ENCODE data around the gene SLC39A13. TPM values are rescaled to one million over a fixed set of nuclear protein-coding genes. Genes with fewer than 3 reads are reported as not detected.

Gene SLC39A13
- total RNA-seq, 1 donor from 2014 or later: 53.5 TPM

Small RNA genes lying within 50 kb of the gene (microRNA-seq; reads per million reads assigned to microRNA genes)
- not detected for gene MIR4487 (ENCODE audit: borderline number of aligned reads, borderline replicate concordance)

Small RNA genes lying within 50 kb of the gene (small RNA-seq; reads per million reads assigned to genes)
- gene MIR4487: not detected

Other genes with a start within 250 kb of the SLC39A13 start
- gene ARFGAP2, start 231.7 kb upstream of the SLC39A13 start, total RNA-seq: 79.3 TPM
- gene PACSIN3, start 222.2 kb upstream of the SLC39A13 start, total RNA-seq: 59.4 TPM
- 42.2 TPM for gene DDB2, start 193.6 kb upstream of the SLC39A13 start, total RNA-seq
- gene ACP2, start 159.8 kb upstream of the SLC39A13 start, total RNA-seq: 54.8 TPM
- gene NR1H3, start 150.6 kb upstream of the SLC39A13 start, total RNA-seq: 60.9 TPM
- gene MADD, start 138.5 kb upstream of the SLC39A13 start, total RNA-seq: 56.5 TPM
- not detected for gene MYBPC3, start 55.9 kb upstream of the SLC39A13 start, total RNA-seq
- gene SPI1, start 30.0 kb upstream of the SLC39A13 start, total RNA-seq: 15.5 TPM
- gene PSMC3, start 17.8 kb downstream of the SLC39A13 start, total RNA-seq: 89.6 TPM
- gene RAPSN, start 40.5 kb downstream of the SLC39A13 start, total RNA-seq: not detected
- gene CELF1, start 144.5 kb downstream of the SLC39A13 start, total RNA-seq: 100 TPM
- gene PTPMT1, start 157.0 kb downstream of the SLC39A13 start, total RNA-seq: 68.5 TPM
- gene KBTBD4, start 170.4 kb downstream of the SLC39A13 start, total RNA-seq: 14.7 TPM
- gene NDUFS3, start 170.5 kb downstream of the SLC39A13 start, total RNA-seq: 60.4 TPM
- gene FAM180B, start 178.1 kb downstream of the SLC39A13 start, total RNA-seq: not detected
- 3.4 TPM for gene C1QTNF4, start 185.8 kb downstream of the SLC39A13 start, total RNA-seq
- 40.5 TPM for gene MTCH2, start 234.0 kb downstream of the SLC39A13 start, total RNA-seq

Measured in vagina (tissue), 2 donors.